ENCODE results near the gene SIKE1. TPM values are rescaled to one million over a fixed set of nuclear protein-coding genes. Genes with fewer than 3 reads are reported as not detected.
"Not testable (repeated sequence)": the region's sequence is repeated elsewhere in the genome, so short reads cannot be mapped to it uniquely, and the experiment has no call there.

SIKE1 gene
- total RNA-seq, 2 experiments from 2014 or later, result 62.7 to 71.0 TPM

DNA sequence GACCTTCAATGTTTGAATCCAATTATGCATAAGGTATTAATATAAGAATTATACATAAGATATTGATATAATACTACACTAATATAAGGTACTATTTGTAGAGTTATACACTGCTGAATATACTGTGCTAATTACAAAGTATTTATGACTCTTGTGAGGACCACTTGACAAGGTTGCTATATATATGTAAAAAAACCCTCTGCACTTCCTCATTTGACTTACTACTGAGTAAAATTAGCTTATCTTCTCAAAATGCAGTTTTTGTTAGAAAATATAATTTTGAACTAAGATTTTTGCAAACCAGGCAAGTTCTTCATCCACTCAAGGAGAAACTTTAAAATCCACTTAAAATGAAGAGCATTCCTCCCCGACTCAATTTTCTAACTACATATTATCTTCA, 8.5 kb downstream of the SIKE1 start:
- H3K4me1 Mint-ChIP-seq, result no peaks in the 10 kb centered on the region
- CTCF ChIA-PET, result no interaction called here
- ATAC-seq (no peak), DNase-seq (no peak)
- peaks cover 24% of the 10 kb centered on the region for H3K36me3 Mint-ChIP-seq
- H3K9me3 Mint-ChIP-seq (ENCODE audit: low read depth), result no peaks in the 10 kb centered on the region
- H3K27ac Mint-ChIP-seq, result no peak overlapping the region
- no peak overlapping the region for H3K4me3 Mint-ChIP-seq
- H3K27me3 Mint-ChIP-seq, result no peaks in the 10 kb centered on the region

GRCh38 chr1:114770989-114771388, 9.5 kb downstream of the SIKE1 start:
- Mint-ChIP-seq H3K27me3 (no peaks in the 10 kb centered on the region), H3K27ac (no peak overlapping the region), H3K4me1 (no peaks in the 10 kb centered on the region), H3K4me3 (no peak overlapping the region), H3K36me3 (peaks cover 17% of the 10 kb centered on the region), H3K9me3 (ENCODE audit: low read depth) (no peaks in the 10 kb centered on the region)
- ATAC-seq, result no peak
- CTCF ChIA-PET, result no interaction called here
- no peak for DNase-seq

DNA sequence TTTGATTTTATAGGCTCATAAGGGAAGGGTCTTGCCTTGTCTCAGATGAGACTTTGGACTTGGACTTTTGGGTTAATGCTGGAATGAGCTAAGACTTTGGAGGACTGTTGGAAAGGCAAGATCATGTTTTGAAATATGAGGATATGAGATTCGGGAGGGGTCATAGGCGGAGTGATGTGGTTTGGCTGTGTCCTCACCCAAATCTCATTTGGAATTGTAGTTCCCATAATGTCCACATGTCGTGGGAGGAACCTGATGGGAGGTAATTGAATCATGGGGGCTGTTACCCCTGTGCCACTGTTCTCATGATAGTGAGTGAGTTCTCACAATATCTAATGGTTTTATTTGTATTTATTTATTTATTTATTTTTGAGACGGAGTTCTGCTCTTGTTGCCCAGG, 15.8 kb downstream of the SIKE1 start:
- CTCF ChIA-PET, result interaction anchor here (1.3 to 1.6 kb wide), 2 partner anchors 10 to 16 kb away, joined by 3 read pairs; partner anchors contain the start of gene SIKE1
- ATAC-seq (no peak), DNase-seq (no peak)
- H3K4me1 Mint-ChIP-seq, result peaks cover 2% of the 10 kb centered on the region
- no peaks in the 10 kb centered on the region for H3K27me3 Mint-ChIP-seq
- H3K36me3 Mint-ChIP-seq, result peaks cover 1% of the 10 kb centered on the region
- H3K9me3 Mint-ChIP-seq (ENCODE audit: low read depth), result no peaks in the 10 kb centered on the region
- no peak overlapping the region for H3K4me3 Mint-ChIP-seq
- no peak overlapping the region for H3K27ac Mint-ChIP-seq

DNA sequence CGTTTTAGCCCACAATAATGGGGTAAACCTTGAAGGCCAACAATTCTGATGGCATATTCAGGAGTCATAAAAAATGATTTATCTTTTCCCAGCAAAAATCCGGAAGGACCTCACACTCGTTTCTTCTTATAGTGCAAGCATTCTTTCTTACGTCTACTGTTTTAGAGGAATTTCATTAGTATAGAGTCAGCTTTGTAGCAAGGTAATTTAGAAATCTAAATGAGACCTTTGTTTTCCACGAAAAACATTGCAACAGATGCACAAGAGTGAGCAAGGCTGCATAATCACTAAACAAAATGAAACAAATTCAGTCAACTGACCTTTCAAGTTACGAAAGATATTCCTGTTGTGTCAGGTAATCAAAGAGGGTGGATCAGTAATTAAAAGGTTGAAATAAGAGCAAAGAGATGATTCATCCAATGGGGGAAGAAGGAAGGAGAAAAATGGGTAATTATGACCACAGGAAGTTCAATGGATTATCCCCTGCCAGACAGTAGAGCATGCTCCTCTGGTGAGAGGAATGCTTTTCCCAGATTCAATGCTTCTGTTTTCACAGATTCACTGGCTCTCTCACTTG, 22.1 kb downstream of the SIKE1 start:
- Mint-ChIP-seq H3K4me3 (peak overlapping the region; percentile 97), H3K4me1 (peaks cover 42% of the 10 kb centered on the region), H3K27ac (peak overlapping the region; percentile 99), H3K27me3 (no peaks in the 10 kb centered on the region), H3K9me3 (ENCODE audit: low read depth) (peaks cover 3% of the 10 kb centered on the region), H3K36me3 (peaks cover 23% of the 10 kb centered on the region)
- CTCF ChIA-PET, result interaction anchor here (0.8 to 1.5 kb wide), 3 partner anchors 11 to 42 kb away, joined by 3 to 8 read pairs (median 4); partner anchors contain the start of gene NRAS
- DNase-seq (no peak), ATAC-seq (no peak)

DNA sequence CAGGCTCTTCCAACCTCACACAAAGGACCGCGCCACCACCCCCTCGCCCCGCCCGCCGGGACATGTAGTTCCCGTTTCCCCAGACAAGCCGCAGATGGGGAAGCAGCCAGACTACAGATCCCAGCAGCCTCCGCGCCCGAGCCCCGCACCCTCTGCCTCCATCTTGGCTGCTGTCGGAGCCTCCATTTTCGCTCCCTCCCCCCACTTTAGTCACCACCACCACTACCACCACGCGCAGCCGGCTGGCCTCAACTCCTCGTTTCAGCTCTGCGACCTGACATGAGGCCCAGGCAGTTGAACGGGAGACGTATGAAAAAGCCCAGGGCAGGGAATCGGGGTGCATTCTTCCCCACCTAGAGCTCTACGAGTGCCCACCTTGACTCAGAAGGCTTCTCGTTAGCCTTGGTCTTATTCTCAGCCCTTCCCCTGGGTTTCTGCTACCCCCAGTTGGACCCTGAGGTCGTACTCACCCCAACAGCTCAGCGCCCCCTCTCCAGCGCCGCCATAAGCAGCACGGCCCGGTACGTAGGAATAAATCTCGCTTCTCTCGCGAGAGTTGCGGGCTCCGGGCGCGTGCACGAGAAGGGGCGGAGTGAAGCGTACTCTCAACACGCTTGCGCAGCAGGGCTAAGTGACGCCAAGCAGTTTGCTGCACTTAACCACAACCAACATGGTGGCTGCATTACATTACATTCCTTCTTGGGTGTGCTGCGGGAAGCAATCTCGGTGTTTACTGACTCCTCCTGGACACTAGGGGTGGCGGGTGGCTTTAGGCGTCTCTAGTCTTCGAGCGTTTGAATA, 22.8 kb downstream of the SIKE1 start, which contains the start of gene CSDE1:
Gene CSDE1 (minus strand): TSS at position 530 of the 801 bp plus-strand sequence. CDS start 18,094 bp downstream, outside the sequence.
- CTCF ChIA-PET, result interaction anchor here (0.8 to 1.5 kb wide), 3 partner anchors 12 to 41 kb away, joined by 3 to 8 read pairs (median 4); partner anchors contain the start of gene NRAS
- Mint-ChIP-seq H3K27me3 (no peaks in the 10 kb centered on the region), H3K27ac (peak within 1 kb of the TSS; percentile 99), H3K4me3 (peak within 1 kb of the TSS; percentile 97), H3K36me3 (peaks cover 23% of the 10 kb centered on the region), H3K9me3 (ENCODE audit: low read depth) (peaks cover 3% of the 10 kb centered on the region), H3K4me1 (peaks cover 47% of the 10 kb centered on the region)
- DNase-seq (peak; percentile 98), ATAC-seq (peak; percentile 86)

GRCh38 chr1:114756949-114757454, 23.5 kb downstream of the SIKE1 start:
- Mint-ChIP-seq H3K36me3 (peaks cover 23% of the 10 kb centered on the region), H3K27me3 (no peaks in the 10 kb centered on the region), H3K4me1 (peaks cover 54% of the 10 kb centered on the region), H3K4me3 (peak overlapping the region; percentile 97), H3K27ac (peak overlapping the region; percentile 99), H3K9me3 (ENCODE audit: low read depth) (peaks cover 3% of the 10 kb centered on the region)
- peak; percentile 4 for ATAC-seq
- no peak for DNase-seq
- CTCF ChIA-PET, result interaction anchor here (1.4 to 1.5 kb wide), 2 partner anchors 12 to 41 kb away, joined by 3 to 8 read pairs; partner anchors contain the start of gene NRAS

DNA sequence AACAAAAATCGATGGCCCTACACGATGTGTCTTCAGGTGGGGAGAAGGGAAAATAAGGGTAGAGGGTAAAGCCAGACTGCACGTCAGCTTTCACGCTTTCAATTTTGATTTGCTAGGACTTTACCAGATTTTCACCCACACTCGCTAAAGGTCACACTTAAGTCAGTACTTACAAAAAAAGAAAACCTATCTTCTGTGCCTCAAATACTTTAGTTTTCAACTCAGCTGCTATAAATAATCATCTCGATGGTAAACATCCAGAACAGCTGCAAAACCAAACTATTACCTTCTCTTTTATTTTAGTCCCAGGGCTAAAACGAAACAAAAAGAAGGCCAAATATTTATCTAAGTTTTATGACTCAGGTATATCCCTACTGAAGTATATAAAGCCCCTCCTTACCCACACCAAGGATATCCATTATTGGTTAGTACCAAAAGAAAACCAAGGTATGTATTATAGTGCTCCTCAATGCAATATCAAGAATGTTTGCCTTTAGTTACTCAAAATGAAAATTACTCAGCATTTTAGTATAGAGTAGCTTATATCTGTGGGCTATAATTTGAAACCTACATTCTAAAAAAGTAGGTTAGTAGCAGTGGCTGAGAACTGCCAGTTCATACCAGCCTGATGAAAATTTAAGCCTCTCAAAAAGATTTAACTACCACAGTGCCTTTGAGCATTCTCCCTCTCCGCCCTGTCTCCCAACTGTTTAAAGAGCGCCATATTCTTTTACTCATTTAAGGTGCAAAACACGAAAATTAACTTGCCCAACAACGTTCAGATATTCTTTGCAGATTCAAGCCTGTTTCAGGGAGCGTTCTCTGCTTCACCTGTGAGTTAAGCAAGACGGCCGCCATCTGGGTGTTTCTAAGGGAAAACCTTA, 24.2 kb downstream of the SIKE1 start:
- Mint-ChIP-seq H3K27ac (peak overlapping the region; percentile 99), H3K27me3 (no peaks in the 10 kb centered on the region), H3K4me1 (peaks cover 61% of the 10 kb centered on the region), H3K36me3 (peaks cover 25% of the 10 kb centered on the region), H3K9me3 (ENCODE audit: low read depth) (peaks cover 3% of the 10 kb centered on the region), H3K4me3 (peak overlapping the region; percentile 97)
- CTCF ChIA-PET, result no interaction called here
- peak; percentile 17 for ATAC-seq
- no peak for DNase-seq

DNA sequence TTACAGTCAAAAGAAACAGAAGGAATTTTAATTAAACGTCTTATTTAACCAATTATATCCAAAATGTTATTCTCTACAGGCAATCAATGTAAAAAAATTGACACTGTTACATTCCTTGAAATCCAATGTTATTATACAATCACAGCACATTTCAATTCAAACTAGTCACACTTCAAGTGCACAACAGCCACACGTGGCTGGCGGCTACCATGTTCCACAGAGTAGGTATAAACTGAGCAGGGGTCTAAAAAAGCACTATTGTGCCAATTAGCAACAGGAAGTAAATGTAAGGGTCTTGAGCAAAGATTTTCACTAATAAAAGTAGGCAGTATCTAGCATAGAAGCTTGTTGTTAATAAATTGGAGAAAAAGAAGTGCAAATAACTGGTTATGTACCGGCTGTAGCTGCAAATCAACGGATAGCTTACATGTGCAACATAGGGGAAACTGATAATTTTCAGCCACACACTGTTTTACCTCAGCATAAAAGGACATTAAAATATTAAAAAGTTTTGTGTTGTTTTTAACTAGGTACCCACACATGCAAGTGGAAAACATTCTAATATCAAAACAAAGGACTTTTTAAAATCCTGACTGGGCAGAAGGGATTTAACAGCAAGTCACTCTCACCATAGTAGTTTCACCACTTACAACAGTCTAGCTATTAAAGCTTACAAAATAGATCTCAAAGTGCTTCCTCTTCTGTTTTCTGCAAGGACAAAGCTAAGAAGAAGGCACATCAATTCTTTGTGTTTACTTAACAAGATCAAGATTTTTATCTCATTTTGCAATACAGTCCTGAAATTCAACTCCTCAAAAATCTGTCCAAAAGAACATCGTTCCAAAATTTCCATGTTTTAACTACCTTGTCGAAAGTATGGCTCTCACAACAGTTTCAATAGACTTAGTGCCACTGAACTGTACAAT, 25.2 kb downstream of the SIKE1 start:
- peak overlapping the region; percentile 97 for H3K4me3 Mint-ChIP-seq
- no peaks in the 10 kb centered on the region for H3K27me3 Mint-ChIP-seq
- peaks cover 3% of the 10 kb centered on the region for H3K9me3 Mint-ChIP-seq (ENCODE audit: low read depth)
- H3K4me1 Mint-ChIP-seq, result peaks cover 69% of the 10 kb centered on the region
- H3K36me3 Mint-ChIP-seq, result peaks cover 30% of the 10 kb centered on the region
- CTCF ChIA-PET, result no interaction called here
- H3K27ac Mint-ChIP-seq, result peak overlapping the region; percentile 99
- DNase-seq, result no peak
- ATAC-seq, result no peak

- CTCF ChIA-PET; H3K27me3 Mint-ChIP-seq; ATAC-seq; H3K9me3 Mint-ChIP-seq (ENCODE audit: low read depth); H3K4me3 Mint-ChIP-seq: not testable (repeated sequence)
- DNase-seq, result peak; percentile 48
- Mint-ChIP-seq H3K4me1 (peaks cover 72% of the 10 kb centered on the region), H3K36me3 (peaks cover 41% of the 10 kb centered on the region), H3K27ac (peak overlapping the region; percentile 99)
Observed at GRCh38 chr1:114753702-114754101, 26.8 kb downstream of the SIKE1 start.

GRCh38 chr1:114753143-114753542, 27.3 kb downstream of the SIKE1 start:
- CTCF ChIA-PET, result interaction anchor here (0.6 kb wide), 1 partner anchor 15 kb away, joined by 3 read pairs; no protein-coding TSS in a partner anchor

GRCh38 chr1:114750780-114751179, 29.7 kb downstream of the SIKE1 start:
- H3K36me3 Mint-ChIP-seq, result peaks cover 48% of the 10 kb centered on the region
- peak overlapping the region; percentile 38 for H3K27ac Mint-ChIP-seq
- no peaks in the 10 kb centered on the region for H3K27me3 Mint-ChIP-seq
- no peak for DNase-seq
- peaks cover 81% of the 10 kb centered on the region for H3K4me1 Mint-ChIP-seq
- ATAC-seq, result no peak
- no peak overlapping the region for H3K4me3 Mint-ChIP-seq
- CTCF ChIA-PET, result no interaction called here
- no peaks in the 10 kb centered on the region for H3K9me3 Mint-ChIP-seq (ENCODE audit: low read depth)

More at GRCh38 chr1:114753143-114753542, 27.3 kb downstream of the SIKE1 start:
- H3K36me3 Mint-ChIP-seq, result peaks cover 47% of the 10 kb centered on the region
- DNase-seq, result no peak
- ATAC-seq, result no peak
- peaks cover 72% of the 10 kb centered on the region for H3K4me1 Mint-ChIP-seq
- no peak overlapping the region for H3K4me3 Mint-ChIP-seq
- no peaks in the 10 kb centered on the region for H3K9me3 Mint-ChIP-seq (ENCODE audit: low read depth)
- H3K27ac Mint-ChIP-seq, result no peak overlapping the region
- no peaks in the 10 kb centered on the region for H3K27me3 Mint-ChIP-seq

DNA sequence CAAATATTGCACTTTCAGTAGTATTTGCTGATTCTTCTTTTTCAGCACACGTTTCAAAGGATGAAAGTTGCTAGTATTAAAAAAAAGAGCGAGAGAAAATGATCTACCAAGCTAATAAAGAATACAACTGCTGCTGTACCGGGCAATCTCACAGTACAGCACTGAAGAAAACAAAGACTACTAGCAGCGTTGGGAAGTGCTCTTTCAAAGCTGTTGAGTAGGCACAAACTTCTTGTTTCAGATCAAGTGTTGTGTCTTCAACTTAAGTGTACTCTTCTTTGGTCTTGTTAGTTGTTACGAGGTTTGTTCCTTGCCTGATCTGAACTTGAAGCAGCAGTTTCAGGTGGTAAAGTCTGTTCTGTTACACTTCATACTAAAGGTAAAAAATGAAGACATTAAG, 30.6 kb downstream of the SIKE1 start:
- ATAC-seq (no peak), DNase-seq (no peak)
- Mint-ChIP-seq H3K4me1 (peaks cover 80% of the 10 kb centered on the region), H3K36me3 (peaks cover 45% of the 10 kb centered on the region), H3K9me3 (ENCODE audit: low read depth) (no peaks in the 10 kb centered on the region), H3K27ac (no peak overlapping the region), H3K4me3 (no peak overlapping the region), H3K27me3 (no peaks in the 10 kb centered on the region)
- CTCF ChIA-PET, result no interaction called here
